Heart right ventricle (tissue), 16 donors: Measurements from ENCODE around the gene AKAP13. TPM values are rescaled to one million over a fixed set of nuclear protein-coding genes. Genes with fewer than 3 reads are reported as not detected.
A peak's percentile ranks its signal among the peaks of the same experiment; 100 is the strongest.

Experiments
- ATAC-seq, 8 donors: fragments of 200-7000 bp; cut with Tn5 transposase; one replicate each; pipeline ENCODE4 v1.9.1; 2020; ENCODE audit warnings: mild to moderate bottlenecking in 8 of 8, moderate library complexity in 8 of 8, moderate number of reproducible peaks in 1 of 8
- DNase-seq, 2 donors: peaks; one replicate each; pipeline ENCODE4 v3.0.0-alpha.2; 2020
- H3K27ac ChIP-seq, 10 donors: fragments of 200-600 bp; sonication (generic) in 2 of 10; one replicate each; pipeline versions ENCODE4 v1.5.0 to v1.8.0; 2020 to 2022; ENCODE audit warnings: mild to moderate bottlenecking in 3 of 10
- H3K27me3 ChIP-seq, 7 donors: fragments of 200-600 bp; one replicate each; pipeline ENCODE4 v1.8.0; 2021 to 2022; ENCODE audit warnings: mild to moderate bottlenecking in 2 of 7
- H3K36me3 ChIP-seq, 9 donors: fragments of 200-600 bp; sonication (generic) in 1 of 9; one replicate each; pipeline versions ENCODE4 v1.5.0 to v1.8.0; 2020 to 2022; ENCODE audit warnings: mild to moderate bottlenecking in 2 of 9
- H3K4me1 ChIP-seq, 9 donors: fragments of 200-600 bp; sonication (generic) in 1 of 9; one replicate each; pipeline versions ENCODE4 v1.5.0 to v1.8.0; 2020 to 2022; ENCODE audit warnings: mild to moderate bottlenecking in 4 of 9
- H3K4me3 ChIP-seq, 10 donors: fragments of 200-600 bp; sonication (generic) in 2 of 10; one replicate each; pipeline versions ENCODE4 v1.5.0 to v1.8.0; 2020 to 2022; ENCODE audit warnings: mild to moderate bottlenecking in 7 of 10, moderate library complexity in 2 of 10
- H3K9me3 ChIP-seq, 11 donors: fragments of 200-600 bp in 10 of 11; sonication (generic) in 2 of 11; one replicate each; pipeline versions ENCODE4 v1.5.0 to v1.8.0; 2013 to 2022; ENCODE audit warnings: mild to moderate bottlenecking in 2 of 11, control low read depth in 1 of 11, moderate library complexity in 1 of 11
- WGBS, 2 donors: extraction: QIAGEN DNeasy Blood & Tissue Kit; methylation state at CpG; one replicate each; pipeline ENCODE4 v1.1.7; 2013; ENCODE audit warnings: inconsistent platforms in 1 of 2; 5-methylcytosine and 5-hydroxymethylcytosine counted together
- intact Hi-C, 10 donors: fragments of 100-400 bp; cut with DNase I; formaldehyde crosslinking; loops; one replicate each; pipeline versions ENCODE4 v1.11.1 to v1.14.2; 2022
- polyA plus RNA-seq, 2 donors: library from polyadenylated mRNA; stranded (reverse); fragments of 200-250 nt; gene quantifications; one replicate each; pipeline ENCODE4 v1.2.3, GENCODE V29; 2013
- total RNA-seq, 10 donors: library from RNA; stranded (reverse); fragmentation: NEBNext Ultra II Directional in 3 of 10; extraction: Animal tissue kit (Norgen Biotek cat#: 25700) in 3 of 10; gene quantifications; one replicate each; pipeline versions ENCODE4 v1.2.1 to v1.2.4, GENCODE V29; 2021 to 2023
- TF ChIP-seq, protein P1 (sequence below), 9 donors: fragments of 200-600 bp; sonication (generic) in 2 of 9; IDR thresholded peaks; one replicate each; pipeline versions ENCODE4 v1.5.0 to v1.8.0; 2021 to 2022; ENCODE audit warnings: antibody characterized with exemption in 9 of 9, mild to moderate bottlenecking in 5 of 9, moderate library complexity in 1 of 9
- donor health status: Arrhythmogenic right ventricular cardiomyopathy.
- donor health status: ischemic (EF 13 %, LVEDD 7.1; RV severe dilation, severe dysfunction).
- donor health status: healthy with polysubstance abuse.
- donor health status: DM: no; HTN: yes; CAD: no.
- donor health status: DM: no; HTN: no; CAD: no.
- donor health status: ischemic (EF 25% LVEDD 6.9; RV normal size, moderate dysfunction).
- donor health status: ischemic (EF 25% LVEDD 5.7; RV mildly dilated, moderate dysfunction).
- donor health status: healthy.
- donor health status: DM: yes; HTN: yes; CAD: no.
- donor health status: Ischemic cardiomyopathy.
- donor health status: ischemic (EF 35%, LVEDD 5.7; RV mildly dilated, moderate dysfunction).
- donor health status: nonischemic (EF 11% LVEDD 7.7; RV severe dilation, severe dysfunction).
- donor health status: DM: yes; HTN: yes; CAD: no.
- donor health status: PGD.
- donor health status: ischemic (EF 29% LVEDD 5.4; RV normal size, mild dysfunction).
- donor health status: nonischemic (EF 23%, LVEDD 6.1; RV moderate dilation, normal function).

Gene AKAP13
- total and polyA plus RNA-seq, 12 donors, result 89.3 to 645 (median 480) TPM

GRCh38 chr15:85555875-85556617, 175.6 kb downstream of the AKAP13 start:
- ATAC-seq, result no peak
- Histone ChIP-seq H3K36me3 (peaks cover 0 to 26% (median 0%) of the 10 kb centered on the region in 9 donors), H3K4me1 (peaks cover 0 to 74% (median 23%) of the 10 kb centered on the region in 9 donors), H3K9me3 (no peaks in the 10 kb centered on the region), H3K4me3 (peak overlapping the region in 2 of 10 donors; percentile 1 to 44), H3K27ac (peak overlapping the region in 2 of 10 donors; percentile 18 to 77), H3K27me3 (no peaks in the 10 kb centered on the region)
- TF ChIP-seq, protein P1, sequence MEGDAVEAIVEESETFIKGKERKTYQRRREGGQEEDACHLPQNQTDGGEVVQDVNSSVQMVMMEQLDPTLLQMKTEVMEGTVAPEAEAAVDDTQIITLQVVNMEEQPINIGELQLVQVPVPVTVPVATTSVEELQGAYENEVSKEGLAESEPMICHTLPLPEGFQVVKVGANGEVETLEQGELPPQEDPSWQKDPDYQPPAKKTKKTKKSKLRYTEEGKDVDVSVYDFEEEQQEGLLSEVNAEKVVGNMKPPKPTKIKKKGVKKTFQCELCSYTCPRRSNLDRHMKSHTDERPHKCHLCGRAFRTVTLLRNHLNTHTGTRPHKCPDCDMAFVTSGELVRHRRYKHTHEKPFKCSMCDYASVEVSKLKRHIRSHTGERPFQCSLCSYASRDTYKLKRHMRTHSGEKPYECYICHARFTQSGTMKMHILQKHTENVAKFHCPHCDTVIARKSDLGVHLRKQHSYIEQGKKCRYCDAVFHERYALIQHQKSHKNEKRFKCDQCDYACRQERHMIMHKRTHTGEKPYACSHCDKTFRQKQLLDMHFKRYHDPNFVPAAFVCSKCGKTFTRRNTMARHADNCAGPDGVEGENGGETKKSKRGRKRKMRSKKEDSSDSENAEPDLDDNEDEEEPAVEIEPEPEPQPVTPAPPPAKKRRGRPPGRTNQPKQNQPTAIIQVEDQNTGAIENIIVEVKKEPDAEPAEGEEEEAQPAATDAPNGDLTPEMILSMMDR (IDR thresholded peaks at IDR 0.05), result no peak
- no peak for DNase-seq
- 76 to 83% methylated on average over 5 of the region's 5 CpGs for WGBS, 2 donors
- intact Hi-C loops, result loop anchor here in 1 of 10 donors (10.0 kb wide), 1 partner anchor 71 kb away; no protein-coding TSS in a partner anchor

DNA sequence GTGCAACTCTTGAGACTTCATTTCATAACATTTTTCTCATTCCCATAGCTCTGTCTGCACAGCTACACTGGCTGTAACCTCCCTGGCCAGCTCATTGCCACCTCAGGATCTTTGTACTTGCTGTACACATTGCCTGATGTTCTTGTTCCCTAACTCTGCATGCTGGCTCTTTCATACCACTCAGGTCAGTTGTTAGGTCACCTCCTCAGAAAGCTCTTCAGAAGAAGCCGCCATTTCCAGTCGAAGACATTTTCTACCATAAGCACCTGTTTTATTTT, 176.2 kb downstream of the AKAP13 start:
- intact Hi-C loops, result loop anchor here in 1 of 10 donors (10.0 kb wide), 1 partner anchor 72 kb away; no protein-coding TSS in a partner anchor
- H3K9me3 ChIP-seq, result no peaks in the 10 kb centered on the region
- peak in 5 of 8 donors; percentile 34 to 67 (median 55) for ATAC-seq
- DNase-seq, result no peak
- peaks cover 0 to 31% (median 0%) of the 10 kb centered on the region in 9 donors for H3K36me3 ChIP-seq
- peaks cover 0 to 69% (median 23%) of the 10 kb centered on the region in 9 donors for H3K4me1 ChIP-seq
- H3K27ac ChIP-seq, result peak overlapping the region in 1 of 10 donors; percentile 77
- TF ChIP-seq, protein P1 (IDR thresholded peaks at IDR 0.05), result no peak
- H3K27me3 ChIP-seq, result no peaks in the 10 kb centered on the region
- WGBS, 2 donors, result 97 to 99% methylated on average over 2 of the region's 2 CpGs
- H3K4me3 ChIP-seq, result peak overlapping the region in 1 of 10 donors; percentile 44

- WGBS, 2 donors, result 91 to 96% methylated on average over 6 of the region's 6 CpGs
- no peak for ATAC-seq
- peak overlapping the region in 1 of 10 donors; percentile 77 for H3K27ac ChIP-seq
These were observed 177.0 kb downstream of the AKAP13 start for GRCh38 chr15:85557385-85557784.

DNA sequence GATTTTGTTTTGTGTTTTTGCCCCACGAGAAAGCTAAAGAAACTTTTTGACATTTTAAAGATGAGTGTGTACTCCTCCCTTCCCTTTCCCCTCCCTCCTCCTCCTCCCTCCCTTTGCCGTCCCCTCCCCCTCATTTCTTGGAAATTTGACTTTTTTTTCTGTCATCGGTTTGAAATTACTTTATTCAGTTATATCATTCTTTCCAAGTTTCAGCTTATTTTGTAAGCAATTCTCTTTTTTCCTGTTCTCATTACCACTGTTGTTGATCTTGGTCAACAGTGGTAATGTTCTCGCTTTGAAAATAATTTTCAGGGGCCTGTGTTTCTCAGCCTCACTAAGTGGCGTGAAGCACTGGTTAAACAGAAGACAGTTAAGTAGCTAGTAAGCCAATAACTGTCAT, 178.4 kb downstream of the AKAP13 start:
- 51 to 57% methylated on average over 5 of the region's 5 CpGs for WGBS, 2 donors
- TF ChIP-seq, protein P1 (IDR thresholded peaks at IDR 0.05), result no peak
- Histone ChIP-seq H3K27me3 (no peaks in the 10 kb centered on the region), H3K27ac (peak overlapping the region in 7 of 10 donors; percentile 3 to 66 (median 39)), H3K36me3 (peaks cover 0 to 24% (median 0%) of the 10 kb centered on the region in 9 donors), H3K9me3 (no peaks in the 10 kb centered on the region), H3K4me1 (peaks cover 0 to 73% (median 32%) of the 10 kb centered on the region in 9 donors), H3K4me3 (no peak overlapping the region)
- intact Hi-C loops, result loop anchor here in 1 of 10 donors (10.0 kb wide), 1 partner anchor 74 kb away; no protein-coding TSS in a partner anchor
- ATAC-seq (peak in 2 of 8 donors; percentile 15 to 41), DNase-seq (no peak)

More at GRCh38 chr15:85557385-85557784, 177.0 kb downstream of the AKAP13 start:
- H3K4me1 ChIP-seq, result peaks cover 0 to 66% (median 23%) of the 10 kb centered on the region in 9 donors
- TF ChIP-seq, protein P1 (IDR thresholded peaks at IDR 0.05), result no peak
- intact Hi-C loops, result loop anchor here in 1 of 10 donors (10.0 kb wide), 1 partner anchor 73 kb away; no protein-coding TSS in a partner anchor
- no peak overlapping the region for H3K4me3 ChIP-seq
- H3K27me3 ChIP-seq, result no peaks in the 10 kb centered on the region
- no peak for DNase-seq
- H3K9me3 ChIP-seq, result no peaks in the 10 kb centered on the region
- H3K36me3 ChIP-seq, result peaks cover 0 to 33% (median 0%) of the 10 kb centered on the region in 9 donors
